ENCODE measurements around the gene NKAPD1. TPM values are rescaled to one million over a fixed set of nuclear protein-coding genes. Genes with fewer than 3 reads are reported as not detected.
A peak's percentile ranks its signal among the peaks of the same experiment; 100 is the strongest.

Gene NKAPD1
- total and polyA plus RNA-seq, 10 of the 15 experiments (the other 5 are each of a cell fraction or from before 2014, with no cell fraction given): 9.6 to 43.3 (median 19.2) TPM

- TF ChIP-seq, protein P1, sequence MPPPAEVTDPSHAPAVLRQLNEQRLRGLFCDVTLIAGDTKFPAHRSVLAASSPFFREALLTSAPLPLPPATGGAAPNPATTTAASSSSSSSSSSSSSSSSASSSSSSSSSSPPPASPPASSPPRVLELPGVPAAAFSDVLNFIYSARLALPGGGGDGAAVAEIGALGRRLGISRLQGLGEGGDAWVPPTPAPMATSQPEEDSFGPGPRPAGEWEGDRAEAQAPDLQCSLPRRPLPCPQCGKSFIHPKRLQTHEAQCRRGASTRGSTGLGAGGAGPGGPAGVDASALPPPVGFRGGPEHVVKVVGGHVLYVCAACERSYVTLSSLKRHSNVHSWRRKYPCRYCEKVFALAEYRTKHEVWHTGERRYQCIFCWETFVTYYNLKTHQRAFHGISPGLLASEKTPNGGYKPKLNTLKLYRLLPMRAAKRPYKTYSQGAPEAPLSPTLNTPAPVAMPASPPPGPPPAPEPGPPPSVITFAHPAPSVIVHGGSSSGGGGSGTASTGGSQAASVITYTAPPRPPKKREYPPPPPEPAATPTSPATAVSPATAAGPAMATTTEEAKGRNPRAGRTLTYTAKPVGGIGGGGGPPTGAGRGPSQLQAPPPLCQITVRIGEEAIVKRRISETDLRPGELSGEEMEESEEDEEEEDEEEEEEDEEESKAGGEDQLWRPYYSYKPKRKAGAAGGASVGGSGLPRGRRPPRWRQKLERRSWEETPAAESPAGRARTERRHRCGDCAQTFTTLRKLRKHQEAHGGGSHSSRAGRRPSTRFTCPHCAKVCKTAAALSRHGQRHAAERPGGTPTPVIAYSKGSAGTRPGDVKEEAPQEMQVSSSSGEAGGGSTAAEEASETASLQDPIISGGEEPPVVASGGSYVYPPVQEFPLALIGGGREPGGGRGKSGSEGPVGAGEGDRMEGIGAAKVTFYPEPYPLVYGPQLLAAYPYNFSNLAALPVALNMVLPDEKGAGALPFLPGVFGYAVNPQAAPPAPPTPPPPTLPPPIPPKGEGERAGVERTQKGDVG (CRISPR knock-in tag; IDR thresholded peaks at IDR 0.05): no peak
- no peak; the same call in 1 of the 2 replicates for TF ChIP-seq SPI1 (IDR thresholded peaks at IDR 0.05; ENCODE audit: borderline replicate concordance, insufficient read depth, low read depth, low read length)
- no peak for TF ChIP-seq SREBF1 (IDR thresholded peaks at IDR 0.05; ENCODE audit: low read length)
- TF ChIP-seq POLR2A (IDR thresholded peaks at IDR 0.05; ENCODE audit: low read depth, low read length): peak; percentile 78
- no peak for TF ChIP-seq MTA3 (IDR thresholded peaks at IDR 0.05; ENCODE audit: borderline replicate concordance, low read length)
- peak; percentile 96 for TF ChIP-seq NBN (IDR thresholded peaks at IDR 0.05)
- peak; percentile 47; the same call in 1 of the 2 replicates for TF ChIP-seq CHD2 (IDR thresholded peaks at IDR 0.05; ENCODE audit: borderline replicate concordance, low read depth, low read length)
- no peak for TF ChIP-seq HDGF (IDR thresholded peaks at IDR 0.05)
- TF ChIP-seq NR2C1 (IDR thresholded peaks at IDR 0.05): peak; percentile 80
- TF ChIP-seq E2F4 (IDR thresholded peaks at IDR 0.05; ENCODE audit: low read depth, low read length): no peak
- peak; percentile 37; the same call in 1 of the 2 replicates for TF ChIP-seq ATF2 (IDR thresholded peaks at IDR 0.05; ENCODE audit: low read length)
- TF ChIP-seq IKZF1 (conservative IDR thresholded peaks at IDR 0.05): peak; percentile 91
- TF ChIP-seq ZNF217 (IDR thresholded peaks at IDR 0.05): 0 out of 2 replicates have a peak, but pooled peaks have one; percentile 48
- TF ChIP-seq EED (IDR thresholded peaks at IDR 0.05; ENCODE audit: low read depth): peak; percentile 44; the same call in 1 of the 2 replicates
- peak; percentile 41; the same call in 1 of the 2 replicates for TF ChIP-seq LARP7 (IDR thresholded peaks at IDR 0.05)
- TF ChIP-seq, protein P2, sequence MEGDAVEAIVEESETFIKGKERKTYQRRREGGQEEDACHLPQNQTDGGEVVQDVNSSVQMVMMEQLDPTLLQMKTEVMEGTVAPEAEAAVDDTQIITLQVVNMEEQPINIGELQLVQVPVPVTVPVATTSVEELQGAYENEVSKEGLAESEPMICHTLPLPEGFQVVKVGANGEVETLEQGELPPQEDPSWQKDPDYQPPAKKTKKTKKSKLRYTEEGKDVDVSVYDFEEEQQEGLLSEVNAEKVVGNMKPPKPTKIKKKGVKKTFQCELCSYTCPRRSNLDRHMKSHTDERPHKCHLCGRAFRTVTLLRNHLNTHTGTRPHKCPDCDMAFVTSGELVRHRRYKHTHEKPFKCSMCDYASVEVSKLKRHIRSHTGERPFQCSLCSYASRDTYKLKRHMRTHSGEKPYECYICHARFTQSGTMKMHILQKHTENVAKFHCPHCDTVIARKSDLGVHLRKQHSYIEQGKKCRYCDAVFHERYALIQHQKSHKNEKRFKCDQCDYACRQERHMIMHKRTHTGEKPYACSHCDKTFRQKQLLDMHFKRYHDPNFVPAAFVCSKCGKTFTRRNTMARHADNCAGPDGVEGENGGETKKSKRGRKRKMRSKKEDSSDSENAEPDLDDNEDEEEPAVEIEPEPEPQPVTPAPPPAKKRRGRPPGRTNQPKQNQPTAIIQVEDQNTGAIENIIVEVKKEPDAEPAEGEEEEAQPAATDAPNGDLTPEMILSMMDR (IDR thresholded peaks at IDR 0.05 in 2 of 3, conservative IDR thresholded peaks at IDR 0.05 in 1 of 3; ENCODE audit: control insufficient read depth in 2 of 3, extremely low read depth in 1 of 3, insufficient read depth in 1 of 3, low read depth in 3 of 3, low read length in 3 of 3): no peak
- peak; percentile 67 for TF ChIP-seq PML (IDR thresholded peaks at IDR 0.05; ENCODE audit: low read length)
- no peak for TF ChIP-seq PAX5 (IDR thresholded peaks at IDR 0.05; ENCODE audit: borderline replicate concordance, low read depth, low read length)
- peak; percentile 58; the same call in 1 of the 2 replicates for TF ChIP-seq NFIC (IDR thresholded peaks at IDR 0.05; ENCODE audit: low read depth, low read length)
- TF ChIP-seq ZBED1 (IDR thresholded peaks at IDR 0.05; ENCODE audit: borderline replicate concordance): no peak
- no peak for TF ChIP-seq KDM1A (IDR thresholded peaks at IDR 0.05; ENCODE audit: borderline replicate concordance)
- TF ChIP-seq POU2F2 (IDR thresholded peaks at IDR 0.05; ENCODE audit: borderline replicate concordance, low read depth, low read length): no peak
- TF ChIP-seq, protein P3, sequence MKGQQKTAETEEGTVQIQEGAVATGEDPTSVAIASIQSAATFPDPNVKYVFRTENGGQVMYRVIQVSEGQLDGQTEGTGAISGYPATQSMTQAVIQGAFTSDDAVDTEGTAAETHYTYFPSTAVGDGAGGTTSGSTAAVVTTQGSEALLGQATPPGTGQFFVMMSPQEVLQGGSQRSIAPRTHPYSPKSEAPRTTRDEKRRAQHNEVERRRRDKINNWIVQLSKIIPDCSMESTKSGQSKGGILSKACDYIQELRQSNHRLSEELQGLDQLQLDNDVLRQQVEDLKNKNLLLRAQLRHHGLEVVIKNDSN (IDR thresholded peaks at IDR 0.05; ENCODE audit: borderline replicate concordance, extremely low read length, insufficient read depth, low read depth, low read length): no peak
Measured at GRCh38 chr11:112073941-112074811, at the start of gene NKAPD1, which contains the start of gene PIH1D2 (continued).

All from GM12878 (cell line).